Vagina (tissue), 2 donors: ENCODE measurements around the gene ULBP2. TPM values are rescaled to one million over a fixed set of nuclear protein-coding genes. Genes with fewer than 3 reads are reported as not detected.

Experiments used
- DNase-seq, 2 donors: peaks; one replicate each; pipeline ENCODE4 v3.0.0-alpha.2; 2017; ENCODE audit errors: extremely low spot score in 2 of 2
- H3K27ac ChIP-seq: fragments of 200-600 bp; sonication (generic); one replicate; pipeline ENCODE4 v1.5.1; 2019
- H3K27me3 ChIP-seq: fragments of 200-600 bp; sonication (generic); one replicate; pipeline ENCODE4 v1.5.1; 2019
- H3K36me3 ChIP-seq, 2 donors: fragments of 200-600 bp; sonication (generic); one replicate each; pipeline ENCODE4 v1.5.1; 2017 to 2019
- H3K4me1 ChIP-seq: fragments of 200-600 bp; sonication (generic); one replicate; pipeline ENCODE4 v1.5.1; 2019
- H3K4me3 ChIP-seq, 2 donors: fragments of 200-600 bp; sonication (generic); 1 replicate in 1 of 2; 2 replicates in 1 of 2; pipeline ENCODE4 v1.5.1; 2016 to 2019
- H3K9me3 ChIP-seq: fragments of 200-600 bp; sonication (generic); one replicate; pipeline ENCODE4 v1.5.1; 2019
- POLR2A ChIP-seq, 2 donors: fragments of 450-650 bp; IDR thresholded peaks; one replicate each; pipeline ENCODE4 v1.6.1; 2017; ENCODE audit warnings: antibody characterized with exemption in 2 of 2, mild to moderate bottlenecking in 2 of 2, moderate library complexity in 2 of 2
- POLR2AphosphoS5 ChIP-seq, 2 donors: sonication (generic); formaldehyde crosslinking; IDR thresholded peaks; one replicate each; pipeline ENCODE4 v1.9.0; 2017; ENCODE audit warnings: antibody characterized with exemption in 2 of 2, mild to moderate bottlenecking in 2 of 2, low read depth in 1 of 2; ENCODE audit not compliant: insufficient read depth in 1 of 2
- intact Hi-C: fragments of 100-400 bp; cut with DNase I; formaldehyde crosslinking; loops from one replicate; pipeline ENCODE4 v1.15.1; 2023
- total RNA-seq: library from RNA; depleted of rRNA; stranded (reverse); fragments of >200 nt; gene quantifications from one replicate; pipeline ENCODE4 v1.2.3, GENCODE V29; 2016
- TF ChIP-seq, protein P1 (sequence below), 3 experiments: fragments of 450-650 bp in 2 of 3; fragments of 200-600 bp in 1 of 3; sonication (generic) in 1 of 3; IDR thresholded peaks; one replicate each; pipeline ENCODE4 v1.5.1; 2017 to 2019; ENCODE audit warnings: antibody characterized with exemption in 3 of 3, mild to moderate bottlenecking in 2 of 3, moderate library complexity in 2 of 3

The ULBP2 gene, protein sequence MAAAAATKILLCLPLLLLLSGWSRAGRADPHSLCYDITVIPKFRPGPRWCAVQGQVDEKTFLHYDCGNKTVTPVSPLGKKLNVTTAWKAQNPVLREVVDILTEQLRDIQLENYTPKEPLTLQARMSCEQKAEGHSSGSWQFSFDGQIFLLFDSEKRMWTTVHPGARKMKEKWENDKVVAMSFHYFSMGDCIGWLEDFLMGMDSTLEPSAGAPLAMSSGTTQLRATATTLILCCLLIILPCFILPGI
- not detected for total RNA-seq

DNA sequence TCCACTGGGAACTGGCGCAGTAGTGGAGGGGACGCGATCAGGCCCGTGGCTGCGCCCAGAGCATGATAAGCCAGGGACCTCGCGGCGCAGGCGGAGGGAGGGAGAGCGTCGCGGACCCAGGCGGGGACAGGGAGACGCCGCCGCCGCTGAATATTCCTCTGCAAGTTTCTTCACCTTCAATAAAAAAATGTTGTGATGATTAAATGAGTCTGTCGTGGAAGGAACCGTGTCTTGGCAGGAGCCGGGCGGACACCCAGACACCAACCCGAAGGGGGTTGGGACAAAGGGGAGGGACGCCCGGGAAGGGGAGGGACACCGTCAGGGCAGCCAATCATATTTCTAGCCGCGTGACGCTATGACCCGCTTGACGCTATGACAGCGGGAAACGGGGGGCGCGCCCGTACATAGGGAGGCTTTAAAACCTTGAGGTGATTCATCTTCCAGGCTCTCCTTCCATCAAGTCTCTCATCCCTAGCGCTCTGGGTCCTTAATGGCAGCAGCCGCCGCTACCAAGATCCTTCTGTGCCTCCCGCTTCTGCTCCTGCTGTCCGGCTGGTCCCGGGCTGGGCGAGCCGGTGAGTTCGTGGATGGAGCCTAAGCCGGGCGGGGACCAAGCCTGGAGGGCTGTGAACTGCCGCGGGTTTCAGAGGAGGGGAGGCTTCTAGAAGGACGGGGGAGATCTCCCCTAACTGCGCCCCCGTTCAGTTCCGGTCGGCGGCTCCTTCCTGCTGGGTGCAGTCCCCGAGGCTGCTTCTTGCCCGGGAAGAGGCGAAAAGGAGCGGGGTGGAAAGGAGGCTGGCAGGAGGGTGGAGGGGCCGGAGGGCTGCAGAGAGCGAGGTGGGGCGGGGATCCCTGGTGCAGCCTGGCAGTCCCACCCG lies at the start of gene ULBP2:
Gene ULBP2 (plus strand): TSS at position 432 of the 878 bp plus-strand sequence. CDS start 59 bp downstream, at position 491.
- Histone ChIP-seq H3K9me3 (no peaks in the 10 kb centered on the region), H3K4me3 (peak within 1 kb of the TSS; percentile 51 to 56), H3K36me3 (no peaks in the 10 kb centered on the region), H3K4me1 (peaks cover 31% of the 10 kb centered on the region), H3K27me3 (peaks cover 12% of the 10 kb centered on the region), H3K27ac (no peak within 1 kb of the TSS)
- TF ChIP-seq, protein P1, sequence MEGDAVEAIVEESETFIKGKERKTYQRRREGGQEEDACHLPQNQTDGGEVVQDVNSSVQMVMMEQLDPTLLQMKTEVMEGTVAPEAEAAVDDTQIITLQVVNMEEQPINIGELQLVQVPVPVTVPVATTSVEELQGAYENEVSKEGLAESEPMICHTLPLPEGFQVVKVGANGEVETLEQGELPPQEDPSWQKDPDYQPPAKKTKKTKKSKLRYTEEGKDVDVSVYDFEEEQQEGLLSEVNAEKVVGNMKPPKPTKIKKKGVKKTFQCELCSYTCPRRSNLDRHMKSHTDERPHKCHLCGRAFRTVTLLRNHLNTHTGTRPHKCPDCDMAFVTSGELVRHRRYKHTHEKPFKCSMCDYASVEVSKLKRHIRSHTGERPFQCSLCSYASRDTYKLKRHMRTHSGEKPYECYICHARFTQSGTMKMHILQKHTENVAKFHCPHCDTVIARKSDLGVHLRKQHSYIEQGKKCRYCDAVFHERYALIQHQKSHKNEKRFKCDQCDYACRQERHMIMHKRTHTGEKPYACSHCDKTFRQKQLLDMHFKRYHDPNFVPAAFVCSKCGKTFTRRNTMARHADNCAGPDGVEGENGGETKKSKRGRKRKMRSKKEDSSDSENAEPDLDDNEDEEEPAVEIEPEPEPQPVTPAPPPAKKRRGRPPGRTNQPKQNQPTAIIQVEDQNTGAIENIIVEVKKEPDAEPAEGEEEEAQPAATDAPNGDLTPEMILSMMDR (IDR thresholded peaks at IDR 0.05) = no peak
- TF ChIP-seq POLR2A (IDR thresholded peaks at IDR 0.05) = peak in 1 of 2 donors; percentile 21
- TF ChIP-seq POLR2AphosphoS5 (IDR thresholded peaks at IDR 0.05; ENCODE audit: insufficient read depth in 1 of 2, low read depth in 1 of 2) = peak; percentile 79 to 84
- DNase-seq = peak; percentile 91 to 93
- intact Hi-C loops = no loop called here

DNA sequence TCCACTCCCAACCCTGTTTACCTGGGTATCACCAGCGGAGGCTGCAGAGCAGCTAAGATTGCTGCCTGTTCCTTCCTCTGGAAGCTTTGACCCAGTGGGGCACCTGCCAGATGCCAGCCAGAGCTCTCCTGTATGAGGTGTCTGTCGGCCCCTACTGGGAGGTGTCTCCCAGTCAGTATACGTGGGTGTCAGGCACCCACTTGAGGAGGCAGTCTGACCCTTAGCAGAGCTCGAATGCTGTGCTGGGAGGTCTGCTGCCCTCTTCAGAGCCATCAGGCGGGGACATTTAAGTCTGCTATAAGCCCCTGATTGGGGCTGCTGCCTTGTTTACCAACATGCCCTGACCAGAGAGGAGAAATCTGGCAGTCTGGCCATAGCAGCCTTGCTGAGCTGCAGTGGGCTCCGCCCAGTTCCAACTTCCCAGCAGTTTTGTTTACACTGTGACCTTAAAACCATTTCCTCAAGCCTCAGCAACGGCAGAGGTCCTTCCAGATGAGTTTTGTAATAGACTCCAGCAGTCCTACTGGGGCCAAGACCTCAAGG lies 46.7 kb upstream of the ULBP2 start:
- Histone ChIP-seq H3K27ac (peak overlapping the region; percentile 73), H3K27me3 (no peaks in the 10 kb centered on the region), H3K36me3 (no peaks in the 10 kb centered on the region), H3K9me3 (no peaks in the 10 kb centered on the region), H3K4me3 (no peak overlapping the region), H3K4me1 (peaks cover 62% of the 10 kb centered on the region)
- peak in 1 of 2 donors; percentile 89 for DNase-seq
- intact Hi-C loops = no loop called here
- peak; percentile 40 for TF ChIP-seq POLR2AphosphoS5 (IDR thresholded peaks at IDR 0.05; ENCODE audit: insufficient read depth in 1 of 2, low read depth in 1 of 2)
- TF ChIP-seq, protein P1 (IDR thresholded peaks at IDR 0.05) = no peak

DNA sequence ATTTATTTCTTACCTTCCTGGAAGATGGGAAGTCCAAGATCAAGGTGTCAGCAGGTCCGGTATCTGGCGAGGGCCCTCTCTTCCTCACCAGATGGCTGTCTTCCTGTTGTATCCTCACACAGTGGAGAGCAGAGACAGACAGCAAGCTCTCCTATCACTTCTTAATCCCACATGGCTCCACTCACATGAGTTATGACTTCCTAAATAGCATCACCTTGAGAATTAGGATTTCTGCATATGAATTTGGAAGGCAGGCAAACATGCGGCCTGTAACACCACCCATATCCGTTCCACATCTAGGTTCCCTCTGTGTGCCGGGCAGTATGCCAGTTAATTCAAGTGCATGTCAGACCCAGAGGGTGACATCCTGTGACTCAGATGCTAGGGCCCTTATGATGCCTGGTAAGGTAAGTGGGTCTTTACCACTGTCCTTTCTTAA lies 46.0 kb upstream of the ULBP2 start:
- intact Hi-C loops = no loop called here
- no peaks in the 10 kb centered on the region for H3K9me3 ChIP-seq
- no peaks in the 10 kb centered on the region for H3K27me3 ChIP-seq
- H3K4me3 ChIP-seq = no peak overlapping the region
- peak overlapping the region; percentile 73 for H3K27ac ChIP-seq
- TF ChIP-seq, protein P1 (IDR thresholded peaks at IDR 0.05) = no peak
- TF ChIP-seq POLR2AphosphoS5 (IDR thresholded peaks at IDR 0.05; ENCODE audit: insufficient read depth in 1 of 2, low read depth in 1 of 2) = no peak
- no peak for TF ChIP-seq POLR2A (IDR thresholded peaks at IDR 0.05)
- peak in 1 of 2 donors; percentile 87 for DNase-seq
- peaks cover 55% of the 10 kb centered on the region for H3K4me1 ChIP-seq
- no peaks in the 10 kb centered on the region for H3K36me3 ChIP-seq

DNA sequence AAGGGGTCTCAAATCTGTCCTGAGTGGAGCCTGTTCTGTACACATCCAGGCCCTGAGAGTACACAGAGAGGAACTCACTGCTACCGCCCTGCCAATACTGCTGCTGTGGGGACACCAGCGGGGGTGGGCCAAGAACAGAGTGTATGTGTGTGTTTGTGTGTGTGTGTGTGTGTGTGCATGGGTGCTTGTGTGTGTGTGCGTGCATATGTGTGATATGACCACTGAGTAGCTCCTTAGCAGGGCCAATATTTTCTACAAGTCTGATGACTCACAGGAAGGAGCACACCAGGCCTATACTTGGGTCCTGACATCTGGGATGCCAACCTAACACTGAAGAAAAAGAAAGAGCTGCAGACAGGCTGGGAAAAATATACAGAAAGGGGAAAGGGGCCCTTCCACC lies 45.3 kb upstream of the ULBP2 start:
- no peaks in the 10 kb centered on the region for H3K9me3 ChIP-seq
- no peaks in the 10 kb centered on the region for H3K36me3 ChIP-seq
- peak; percentile 80 to 90 for DNase-seq
- intact Hi-C loops = no loop called here
- H3K4me1 ChIP-seq = peaks cover 51% of the 10 kb centered on the region
- no peaks in the 10 kb centered on the region for H3K27me3 ChIP-seq
- H3K4me3 ChIP-seq = peak overlapping the region in 1 of 2 donors; percentile 36
- peak overlapping the region; percentile 73 for H3K27ac ChIP-seq
- TF ChIP-seq POLR2A (IDR thresholded peaks at IDR 0.05) (no peak), POLR2AphosphoS5 (IDR thresholded peaks at IDR 0.05; ENCODE audit: insufficient read depth in 1 of 2, low read depth in 1 of 2) (no peak)
- TF ChIP-seq, protein P1 (IDR thresholded peaks at IDR 0.05) = no peak
